ENCODE data around the gene DPF3. TPM values are rescaled to one million over a fixed set of nuclear protein-coding genes. Genes with fewer than 3 reads are reported as not detected.

Gene DPF3
- total and polyA plus RNA-seq, 11 donors = 13.5 to 53.8 (median 37.0) TPM

DNA sequence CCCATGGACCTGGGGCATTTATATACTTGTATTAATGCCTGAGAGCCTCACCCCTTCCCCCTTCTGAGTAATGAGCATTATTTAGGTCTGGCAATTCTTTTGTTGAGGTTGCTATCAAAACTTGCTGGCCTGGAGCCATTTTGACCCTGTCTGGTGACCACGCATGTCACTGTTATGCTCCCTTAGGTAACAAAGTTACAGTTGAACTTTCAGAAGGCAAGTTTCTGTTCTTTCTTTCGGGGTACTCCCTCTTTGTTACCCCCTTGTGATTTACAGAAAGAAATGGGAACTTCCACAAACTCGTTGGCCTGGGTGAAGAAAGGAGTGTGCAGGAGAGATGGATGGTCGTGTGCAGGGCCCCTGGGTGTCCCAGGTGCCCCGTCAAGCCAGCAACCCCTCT is 305.4 kb downstream of the DPF3 start:
- Histone ChIP-seq H3K27ac (no peak overlapping the region), H3K4me1 (peaks cover 0 to under 1% (median 0%) of the 10 kb centered on the region in 12 donors), H3K9me3 (no peaks in the 10 kb centered on the region), H3K4me3 (no peak overlapping the region), H3K27me3 (peaks cover 0 to 5% (median 0%) of the 10 kb centered on the region in 9 donors), H3K36me3 (no peaks in the 10 kb centered on the region)
- no peak for ATAC-seq
- WGBS, 4 donors = 86 to 90% (median 88%) methylated on average over 5 of the region's 5 CpGs
- TF ChIP-seq, protein P1, sequence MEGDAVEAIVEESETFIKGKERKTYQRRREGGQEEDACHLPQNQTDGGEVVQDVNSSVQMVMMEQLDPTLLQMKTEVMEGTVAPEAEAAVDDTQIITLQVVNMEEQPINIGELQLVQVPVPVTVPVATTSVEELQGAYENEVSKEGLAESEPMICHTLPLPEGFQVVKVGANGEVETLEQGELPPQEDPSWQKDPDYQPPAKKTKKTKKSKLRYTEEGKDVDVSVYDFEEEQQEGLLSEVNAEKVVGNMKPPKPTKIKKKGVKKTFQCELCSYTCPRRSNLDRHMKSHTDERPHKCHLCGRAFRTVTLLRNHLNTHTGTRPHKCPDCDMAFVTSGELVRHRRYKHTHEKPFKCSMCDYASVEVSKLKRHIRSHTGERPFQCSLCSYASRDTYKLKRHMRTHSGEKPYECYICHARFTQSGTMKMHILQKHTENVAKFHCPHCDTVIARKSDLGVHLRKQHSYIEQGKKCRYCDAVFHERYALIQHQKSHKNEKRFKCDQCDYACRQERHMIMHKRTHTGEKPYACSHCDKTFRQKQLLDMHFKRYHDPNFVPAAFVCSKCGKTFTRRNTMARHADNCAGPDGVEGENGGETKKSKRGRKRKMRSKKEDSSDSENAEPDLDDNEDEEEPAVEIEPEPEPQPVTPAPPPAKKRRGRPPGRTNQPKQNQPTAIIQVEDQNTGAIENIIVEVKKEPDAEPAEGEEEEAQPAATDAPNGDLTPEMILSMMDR (IDR thresholded peaks at IDR 0.05) = no peak
- TF ChIP-seq POLR2A (IDR thresholded peaks at IDR 0.05) = no peak
- no peak for DNase-seq
- intact Hi-C loops (cut with DNase I) = no loop called here

DNA sequence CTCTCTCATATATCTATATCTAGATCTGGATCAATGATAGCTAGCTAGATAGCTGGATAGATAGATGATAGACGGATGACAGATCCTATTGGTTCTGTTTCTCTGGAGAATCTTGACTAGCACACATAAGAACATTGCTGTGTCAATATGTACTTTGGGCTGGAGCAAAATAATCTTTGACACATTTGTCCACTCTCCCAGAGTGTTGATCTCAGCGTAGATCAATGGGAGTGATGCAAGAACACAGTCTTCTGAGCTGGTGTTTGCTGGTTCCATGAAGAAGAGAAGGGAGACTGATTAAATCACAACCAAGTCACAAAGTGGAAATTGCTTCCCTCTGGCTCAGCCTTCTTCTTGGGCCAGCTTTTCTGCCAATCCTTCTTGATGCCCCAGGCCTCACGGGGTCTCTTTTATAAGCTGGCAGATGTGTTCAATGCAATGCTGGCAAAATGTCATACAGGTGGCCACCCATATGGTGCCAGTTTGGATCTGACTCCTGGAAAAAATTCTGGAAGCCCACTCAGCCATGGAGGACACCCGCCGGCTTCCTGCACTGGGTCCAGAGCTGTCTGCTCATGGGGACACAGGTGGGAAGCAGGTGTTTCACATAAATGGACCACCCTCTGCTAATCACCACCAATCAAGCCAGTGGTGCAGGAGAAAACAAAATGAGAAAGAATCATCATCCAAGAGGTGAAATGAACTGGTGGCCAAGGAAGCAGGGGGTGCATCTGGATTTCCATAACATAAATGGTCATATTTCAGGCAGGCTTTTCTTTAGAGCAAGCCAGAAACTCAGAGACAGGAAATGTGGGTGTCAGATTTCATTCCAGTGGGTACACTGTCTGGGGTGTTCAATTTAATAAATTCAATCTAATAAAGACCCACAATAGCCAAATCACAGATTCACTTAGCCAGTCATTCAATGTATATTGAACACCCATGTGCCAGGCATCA is 310.3 kb downstream of the DPF3 start:
- no peaks in the 10 kb centered on the region for H3K4me1 ChIP-seq
- H3K36me3 ChIP-seq = no peaks in the 10 kb centered on the region
- peaks cover 0 to 7% (median 0%) of the 10 kb centered on the region in 9 donors for H3K27me3 ChIP-seq
- DNase-seq (no peak), ATAC-seq (no peak)
- no peaks in the 10 kb centered on the region for H3K9me3 ChIP-seq
- no peak overlapping the region for H3K4me3 ChIP-seq
- WGBS, 4 donors = 95 to 97% (median 96%) methylated on average over 5 of the region's 5 CpGs
- TF ChIP-seq POLR2A (IDR thresholded peaks at IDR 0.05) = no peak
- TF ChIP-seq, protein P1 (IDR thresholded peaks at IDR 0.05) = no peak
- H3K27ac ChIP-seq = no peak overlapping the region
- intact Hi-C loops (cut with DNase I) = no loop called here

DNA sequence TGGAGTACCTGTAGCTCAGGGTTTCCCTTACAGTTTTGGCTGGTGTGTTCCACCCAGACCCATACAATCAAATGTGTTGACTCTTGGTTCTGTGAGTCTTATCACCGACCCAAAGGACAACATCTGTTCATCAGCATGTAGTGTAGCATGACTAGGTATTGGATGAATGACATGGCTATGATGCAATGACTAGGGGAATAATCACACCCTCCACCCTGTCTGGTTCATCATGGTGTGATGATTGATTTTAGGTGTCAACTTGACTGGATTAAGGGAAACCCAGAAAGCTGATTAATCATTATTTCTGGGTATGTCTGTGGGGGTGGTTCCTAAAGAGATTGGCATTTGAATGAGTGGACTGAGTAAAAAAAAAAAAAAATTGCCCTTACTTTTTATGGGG is 311.3 kb downstream of the DPF3 start:
- Histone ChIP-seq H3K27ac (no peak overlapping the region), H3K27me3 (peaks cover 0 to 7% (median 0%) of the 10 kb centered on the region in 9 donors), H3K36me3 (no peaks in the 10 kb centered on the region), H3K9me3 (no peaks in the 10 kb centered on the region), H3K4me1 (no peaks in the 10 kb centered on the region), H3K4me3 (no peak overlapping the region)
- intact Hi-C loops (cut with DNase I) = no loop called here
- no peak for DNase-seq
- no peak for ATAC-seq
- WGBS, 4 donors = 81 to 87% (median 85%) methylated on average over 1 of the region's 1 CpG
- TF ChIP-seq, protein P1 (IDR thresholded peaks at IDR 0.05) = no peak
- TF ChIP-seq POLR2A (IDR thresholded peaks at IDR 0.05) = no peak

DNA sequence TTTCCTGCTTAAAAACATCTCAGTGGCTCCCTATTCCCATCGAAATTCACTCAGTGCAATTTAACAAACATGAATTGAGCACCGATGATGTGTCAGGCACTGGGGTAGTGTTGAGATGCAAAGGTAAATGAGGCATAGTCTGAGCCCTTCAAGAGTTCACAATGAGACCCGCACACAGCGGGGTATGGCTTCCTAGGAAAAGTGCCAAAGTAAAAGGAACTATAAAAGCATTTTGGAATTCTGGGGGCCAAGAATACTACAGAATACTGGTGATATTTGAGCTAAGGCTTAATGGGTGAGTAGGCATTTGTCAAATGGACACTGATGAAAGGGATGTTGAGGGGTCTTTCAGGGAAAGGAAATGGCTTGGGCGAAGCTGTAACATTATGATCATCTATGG is 315.4 kb downstream of the DPF3 start:
- Histone ChIP-seq H3K4me3 (no peak overlapping the region), H3K4me1 (peaks cover 0 to 5% (median 0%) of the 10 kb centered on the region in 12 donors), H3K27me3 (peaks cover 0 to 7% (median 0%) of the 10 kb centered on the region in 9 donors), H3K27ac (no peak overlapping the region), H3K9me3 (no peaks in the 10 kb centered on the region), H3K36me3 (no peaks in the 10 kb centered on the region)
- 90 to 95% (median 91%) methylated on average over 5 of the region's 5 CpGs for WGBS, 4 donors
- ATAC-seq (no peak), DNase-seq (no peak)
- no peak for TF ChIP-seq POLR2A (IDR thresholded peaks at IDR 0.05)
- intact Hi-C loops (cut with DNase I) = no loop called here

All from heart left ventricle (tissue), 16 donors.